Stimulated activated CD4-positive, alpha-beta T cell treated with anti-CD3 and anti-CD28 coated beads, Interleukin-15, amount 100 ng/mL, for 1 hour (primary cell): ENCODE results near the gene OTOGL.

ENCODE experiments used
- DNase-seq, 2 donors: peaks; one replicate each; pipeline ENCODE4 v3.0.0-alpha.2; 2020; ENCODE audit warnings: low read depth in 1 of 2, low spot score in 1 of 2

The OTOGL gene, protein sequence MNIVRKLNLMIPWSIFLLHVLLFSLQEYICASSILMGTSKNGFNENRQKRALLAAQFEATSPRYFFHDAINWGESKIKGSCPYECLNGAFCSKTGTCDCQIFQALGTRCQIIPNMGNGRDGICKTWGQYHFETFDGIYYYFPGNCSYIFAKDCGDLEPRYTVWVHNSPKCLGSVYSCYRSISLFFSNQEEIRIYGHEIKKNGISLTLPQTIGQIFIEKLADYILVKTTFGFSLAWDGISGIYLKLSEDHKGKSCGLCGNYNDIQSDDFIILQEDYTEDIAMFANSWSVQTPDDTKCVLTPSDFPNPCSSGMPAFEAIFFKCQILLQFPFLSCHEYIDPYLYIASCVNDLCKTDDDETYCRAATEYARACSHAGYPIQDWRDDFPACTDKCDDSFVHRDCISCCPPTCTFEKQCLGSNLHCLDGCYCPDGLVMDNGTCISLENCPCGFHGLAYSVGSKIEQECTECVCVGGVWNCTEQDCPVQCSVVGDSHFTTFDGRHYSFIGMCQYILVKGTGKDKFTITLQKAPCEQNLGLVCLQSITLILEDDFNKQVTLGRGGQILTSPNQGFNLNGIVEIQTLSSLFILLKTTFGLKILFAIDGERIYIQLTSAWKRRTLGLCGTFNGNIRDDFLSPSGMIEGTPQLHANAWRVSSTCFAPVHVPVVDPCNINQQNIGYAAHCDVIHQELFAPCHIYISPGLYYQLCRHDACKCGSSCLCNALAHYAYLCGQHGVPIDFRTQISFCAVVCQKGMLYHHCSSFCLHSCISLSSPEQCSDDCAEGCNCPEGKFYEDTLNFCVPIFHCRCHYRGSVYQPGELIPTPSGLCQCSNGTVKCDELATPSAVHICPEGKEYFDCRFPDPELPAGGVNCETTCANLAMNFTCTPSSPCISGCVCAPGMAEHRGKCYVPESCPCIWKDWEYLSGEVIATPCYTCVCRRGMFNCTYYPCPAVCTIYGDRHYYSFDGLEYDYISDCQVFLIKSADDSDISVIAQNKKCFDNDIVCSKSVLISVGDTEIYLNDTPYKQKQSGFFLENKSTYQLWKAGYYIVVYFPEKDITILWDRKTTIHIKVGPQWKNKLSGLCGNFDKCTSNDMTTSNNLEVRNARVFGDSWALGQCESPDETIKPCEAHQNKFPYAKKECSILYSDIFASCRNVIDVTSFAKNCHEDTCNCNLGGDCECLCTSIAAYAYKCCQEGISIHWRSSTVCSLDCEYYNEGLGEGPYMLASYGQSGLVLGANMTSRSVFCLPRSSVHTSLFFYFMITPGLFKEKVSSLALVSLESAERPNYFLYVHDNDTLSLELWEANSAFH (N-terminal part only)

DNA sequence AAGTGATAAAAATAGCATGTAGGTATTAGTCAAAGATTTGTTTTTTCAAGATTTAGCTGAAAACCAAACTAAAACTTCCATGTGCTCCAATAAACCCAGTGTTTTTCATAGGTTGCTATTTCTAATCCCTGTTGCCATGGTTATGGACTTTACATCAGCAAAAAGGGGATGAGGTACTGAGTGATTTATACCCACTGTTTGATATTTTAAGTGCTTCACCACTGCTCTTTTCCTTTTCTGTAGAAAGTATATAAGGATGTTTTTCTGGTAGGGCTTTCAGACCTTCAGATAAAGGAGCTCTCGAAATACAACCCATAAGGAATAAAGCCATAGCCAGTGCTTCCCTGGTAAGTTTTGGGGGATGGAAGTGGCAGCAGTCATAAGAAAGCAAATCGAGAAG is at the start of gene OTOGL:
Gene OTOGL (plus strand): TSS at position 279 of the 400 bp plus-strand sequence. CDS start 109,895 bp downstream, outside the sequence.
- DNase-seq, result no peak

DNA sequence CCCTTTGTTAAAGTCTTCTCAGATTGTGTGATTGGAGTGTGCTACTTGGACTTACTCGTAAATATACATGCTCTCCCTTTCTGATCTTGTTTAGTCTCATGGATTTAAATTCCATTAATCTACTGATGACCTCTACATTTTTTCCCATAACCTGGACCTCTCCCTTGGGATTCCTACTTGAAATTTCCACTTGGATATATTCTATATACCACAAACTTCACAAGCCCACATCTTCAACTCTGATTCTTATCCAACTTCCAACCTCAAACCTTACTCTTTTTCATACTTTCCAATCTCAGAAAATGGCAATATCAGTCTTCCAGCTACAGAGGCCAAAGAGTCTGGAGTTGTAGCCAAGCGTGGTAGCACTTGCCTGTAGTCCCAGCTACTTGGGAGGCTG is 49.1 kb upstream of the OTOGL start:
- DNase-seq, result no peak

DNA sequence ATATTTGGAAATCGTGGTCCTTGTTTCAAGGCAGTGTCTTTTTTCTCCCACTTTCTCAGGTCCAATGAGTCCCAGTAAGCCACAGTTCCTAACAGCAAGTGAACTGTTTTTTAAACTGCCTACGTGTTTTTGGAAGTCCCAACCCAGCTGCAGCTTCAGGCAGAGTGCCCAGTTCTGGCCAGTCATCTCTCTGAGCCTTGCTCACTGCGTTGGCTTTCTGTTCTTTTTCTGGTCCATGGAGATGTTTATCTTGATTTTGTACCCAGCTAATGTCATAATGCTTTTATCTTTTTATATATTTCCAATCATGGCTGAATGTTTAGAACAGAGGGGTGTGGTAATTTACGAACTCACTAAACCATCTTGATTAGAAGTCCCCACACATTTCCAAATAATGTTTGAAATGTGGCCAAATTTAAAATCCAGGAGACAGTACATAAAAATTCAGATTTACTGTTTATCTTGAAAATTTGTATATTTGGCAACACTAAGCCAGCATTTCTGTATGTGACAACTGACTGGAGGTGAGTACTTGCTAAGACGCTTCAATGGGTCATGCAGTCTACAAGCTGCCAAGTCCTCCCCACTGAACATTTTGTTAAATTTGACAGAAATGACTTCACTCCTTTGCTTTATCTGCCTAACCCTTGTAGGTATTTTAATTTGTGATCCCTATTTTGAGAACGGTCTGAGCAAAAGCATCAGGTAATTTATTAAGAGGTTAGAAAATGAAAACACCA is 46.1 kb upstream of the OTOGL start:
- no peak for DNase-seq

DNA sequence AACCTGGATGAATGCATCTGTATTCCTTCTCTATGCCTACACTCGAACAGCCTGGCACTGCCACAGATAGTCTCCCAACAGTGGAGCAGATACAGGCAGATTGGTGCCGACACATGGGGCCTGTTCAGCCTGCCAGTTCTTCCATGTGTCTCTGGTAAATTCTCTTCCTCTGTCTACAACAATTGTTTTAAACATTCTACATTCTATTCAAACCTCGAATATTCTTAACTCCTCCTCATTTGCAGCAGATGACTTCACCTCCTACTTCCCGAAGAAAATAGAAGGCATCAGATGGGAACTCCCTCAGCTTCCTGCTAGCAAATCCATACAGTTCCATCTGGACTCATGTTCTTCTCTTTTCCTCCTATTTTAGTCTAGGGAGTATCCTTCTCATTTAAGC is 43.1 kb upstream of the OTOGL start:
- DNase-seq, result no peak

DNA sequence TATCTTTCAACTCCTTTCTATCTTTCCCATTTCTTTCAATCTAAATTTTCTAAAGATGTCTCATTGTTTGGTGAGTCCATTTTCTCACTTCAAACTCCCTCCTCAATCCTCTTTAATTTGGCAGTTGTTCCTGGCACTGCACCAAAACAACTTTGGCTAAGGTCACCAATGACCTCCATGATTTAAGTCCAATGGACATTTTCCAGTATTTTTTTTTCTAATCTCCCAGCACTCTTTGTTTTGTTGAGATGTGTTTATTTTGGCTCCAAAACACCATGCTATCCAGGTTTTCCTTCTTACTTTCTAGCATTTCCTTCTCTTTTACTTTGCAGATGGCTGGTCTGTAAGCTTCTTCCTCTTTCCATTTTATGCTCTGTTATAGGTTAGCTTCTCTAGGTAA is 42.5 kb upstream of the OTOGL start:
- no peak for DNase-seq

DNA sequence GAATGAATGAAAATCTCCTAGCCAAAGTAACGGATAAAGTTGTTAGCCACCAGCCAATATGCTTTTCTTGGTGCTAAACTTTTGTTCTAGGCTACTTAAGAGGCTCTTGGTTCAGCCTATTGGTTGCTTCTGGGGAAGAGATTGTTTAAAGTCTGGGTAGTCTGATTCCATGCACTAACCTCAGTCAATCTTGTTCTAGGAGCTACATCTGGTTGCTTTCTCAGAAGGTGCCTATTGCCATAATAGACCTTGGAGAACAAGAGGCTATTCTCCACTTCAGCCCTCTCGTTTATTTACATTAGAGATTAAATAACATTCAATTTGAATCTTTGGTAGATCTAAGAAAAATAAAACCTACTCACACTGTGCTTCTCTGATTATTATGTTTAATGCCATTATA is 40.8 kb upstream of the OTOGL start:
- no peak for DNase-seq

DNA sequence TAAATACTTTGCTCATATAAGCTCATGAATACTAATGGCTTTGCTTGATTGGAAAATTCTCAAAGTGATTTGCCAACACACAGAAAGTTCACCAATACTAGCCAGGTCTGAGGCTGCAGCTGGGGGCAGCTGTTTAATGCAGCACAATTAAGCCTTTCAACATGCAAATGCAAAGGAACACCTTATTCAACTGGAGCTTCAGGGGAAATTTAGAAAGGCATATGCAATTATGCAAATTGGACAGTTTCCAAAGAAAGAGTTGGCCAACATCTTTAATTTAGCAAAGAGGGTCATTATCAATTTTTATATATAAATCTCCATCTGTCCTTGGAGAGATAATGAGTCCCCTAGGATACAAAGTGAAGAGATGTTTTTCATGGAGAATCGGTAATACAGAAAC is 40.2 kb upstream of the OTOGL start:
- DNase-seq, result no peak

DNA sequence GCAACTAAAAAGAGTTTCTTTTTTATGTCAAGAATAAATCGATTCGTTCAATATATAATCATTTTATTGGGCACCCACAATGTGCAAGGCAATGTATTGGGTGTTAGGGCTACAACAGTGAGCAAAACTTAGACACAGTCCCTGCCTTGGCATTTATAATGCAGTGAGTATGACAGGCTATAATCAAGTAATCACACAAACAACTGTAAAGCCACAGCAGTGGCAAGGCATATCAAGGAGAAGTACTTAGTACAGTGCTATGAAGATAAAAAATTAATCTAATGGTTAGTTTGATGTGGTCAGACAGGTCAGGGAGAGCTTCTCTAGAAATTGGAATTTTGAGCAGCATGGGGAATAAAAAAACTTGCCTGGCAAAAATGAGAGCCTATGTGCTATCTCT is 39.5 kb upstream of the OTOGL start:
- no peak for DNase-seq

DNA sequence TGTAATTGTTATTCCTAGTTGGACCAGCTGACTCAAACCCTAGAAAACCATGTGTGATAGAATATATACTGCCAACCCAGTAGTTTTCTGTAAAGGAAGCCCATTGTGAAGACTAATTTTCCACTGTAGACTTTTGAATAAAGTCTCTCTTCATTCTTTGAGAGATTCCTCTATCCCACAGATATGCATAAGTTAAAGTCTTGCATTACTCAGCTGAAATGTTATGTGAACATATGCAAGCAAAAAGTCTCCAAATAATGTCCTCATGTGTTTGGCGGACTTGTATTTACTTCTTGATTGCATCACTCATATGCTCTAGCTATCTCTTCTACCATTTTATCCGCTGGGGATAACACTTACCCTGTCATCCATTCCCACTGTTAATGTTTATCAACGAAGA is 35.1 kb upstream of the OTOGL start:
- DNase-seq, result no peak

DNA sequence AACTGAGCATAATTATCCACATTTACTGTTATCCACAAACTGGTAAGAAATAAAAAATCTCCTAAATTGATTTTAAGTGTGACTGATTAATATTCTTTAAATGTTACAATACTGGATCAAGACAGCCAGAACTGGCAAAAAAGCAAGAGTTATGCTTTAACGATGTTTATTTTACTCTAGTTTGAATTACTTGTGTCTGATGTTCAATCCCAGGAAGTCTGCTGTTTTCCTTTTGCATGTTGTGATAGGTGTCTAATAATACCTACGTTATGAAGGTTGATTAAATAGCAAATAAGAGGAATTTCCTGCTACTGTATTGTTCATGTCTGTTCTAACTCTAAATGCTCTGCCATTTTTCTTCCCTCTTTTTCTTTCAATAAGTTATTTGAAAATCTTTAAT is 34.4 kb upstream of the OTOGL start:
- DNase-seq, result no peak

DNA sequence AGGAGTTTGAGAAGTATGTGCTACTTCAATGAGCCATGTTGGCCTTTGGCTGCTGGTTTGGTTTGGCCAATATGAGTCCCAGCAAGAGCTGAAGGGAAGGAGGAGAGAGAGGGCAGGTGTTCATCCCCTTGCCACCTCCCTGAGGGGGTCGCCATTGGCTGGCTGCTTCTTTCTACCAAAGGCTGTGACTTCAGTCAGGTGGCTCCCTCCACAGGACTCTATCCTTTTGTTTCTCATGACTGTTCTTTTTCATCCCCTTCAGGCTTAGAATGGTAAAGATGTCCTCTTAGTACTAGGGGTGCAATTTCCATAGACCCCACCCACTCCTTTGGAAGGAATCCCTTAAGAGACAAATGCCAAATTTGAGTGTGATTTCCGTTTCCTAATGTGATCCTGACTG is 31.2 kb upstream of the OTOGL start:
- DNase-seq, result no peak

DNA sequence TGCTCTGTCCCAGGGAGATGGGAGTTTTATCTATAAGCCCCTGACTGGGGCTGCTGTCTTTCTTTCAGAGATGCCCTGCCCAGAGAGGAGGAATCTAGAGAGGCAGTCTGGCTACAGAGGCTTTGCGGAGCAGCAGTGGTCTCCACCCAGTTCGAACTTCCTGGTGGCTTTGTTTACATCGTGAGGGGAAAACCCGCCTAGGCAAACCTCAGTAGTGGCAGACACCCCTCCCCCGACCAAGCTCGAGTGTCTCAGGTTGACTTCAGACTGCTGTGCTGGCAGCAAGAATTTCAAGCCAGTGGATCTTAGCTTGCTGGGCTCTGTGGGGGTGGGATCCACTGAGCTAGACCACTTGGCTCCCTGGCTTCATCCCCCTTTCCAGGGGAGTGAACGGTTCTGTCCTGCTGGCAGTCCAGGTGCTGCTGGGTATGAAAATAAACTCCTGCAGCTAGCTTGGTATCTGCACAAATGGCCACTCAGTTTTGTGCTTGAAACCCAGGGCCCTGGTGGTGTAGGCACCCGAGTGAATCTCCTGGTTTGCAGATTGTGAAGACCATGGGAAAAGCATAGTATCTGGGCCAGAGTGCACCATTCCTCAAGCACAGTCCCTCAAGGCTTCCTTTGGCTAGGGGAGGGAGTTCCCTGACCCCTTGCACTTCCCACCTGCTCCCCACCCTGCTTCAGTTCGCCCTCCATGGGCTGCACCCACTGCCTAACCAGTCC is 15.3 kb upstream of the OTOGL start:
- DNase-seq, result peak; percentile 3 to 11

DNA sequence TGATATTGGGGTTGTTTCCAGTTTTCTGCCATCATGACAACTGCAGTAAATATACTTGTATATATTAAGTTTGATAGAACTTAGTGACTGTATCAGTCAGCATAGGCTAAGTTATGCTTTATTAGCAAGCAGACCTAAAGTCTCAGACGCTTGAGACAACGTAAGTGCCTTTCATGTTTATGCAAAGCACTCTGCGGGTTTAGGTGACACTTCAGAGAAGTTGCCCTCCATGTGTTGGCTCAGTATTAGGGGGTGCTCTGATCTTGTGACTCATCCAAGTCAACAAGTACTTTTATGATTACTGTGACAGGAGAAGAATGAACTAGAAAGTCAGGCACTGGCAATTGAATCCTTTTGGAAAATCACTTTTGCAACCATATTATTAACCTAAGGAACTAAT is 13.3 kb upstream of the OTOGL start:
- DNase-seq, result no peak

DNA sequence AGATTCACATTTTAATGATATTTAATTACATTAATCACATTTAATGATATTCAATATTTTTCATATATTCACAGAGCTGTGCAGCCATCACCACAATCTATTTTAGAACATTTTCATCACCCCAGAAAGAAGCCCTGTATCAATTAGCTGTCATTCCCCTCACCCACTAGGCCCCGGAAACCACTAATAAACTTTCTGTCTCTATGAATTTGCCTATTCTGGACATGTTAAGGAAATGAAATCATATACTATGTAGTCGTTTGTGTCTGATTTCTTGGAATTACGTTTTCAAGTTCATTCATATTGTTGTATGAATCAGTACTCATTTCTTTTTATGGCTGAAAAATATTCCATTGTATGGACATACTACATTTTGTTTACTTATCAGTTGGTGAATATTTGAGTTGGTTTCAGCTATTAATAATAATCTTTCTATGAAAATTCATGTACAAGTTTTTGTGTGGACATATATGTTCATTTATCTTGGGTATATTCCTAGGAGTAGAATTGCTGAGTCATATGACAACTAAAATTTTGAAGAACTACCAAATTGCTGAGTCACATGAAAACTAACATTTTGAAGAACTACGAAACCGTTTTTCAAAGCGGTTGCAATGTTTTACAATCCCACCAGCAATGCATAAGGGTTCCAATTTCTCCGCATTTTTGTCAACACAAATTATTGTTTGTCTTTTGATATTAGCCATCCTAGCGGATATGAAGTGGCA is 11.7 kb upstream of the OTOGL start:
- no peak for DNase-seq

DNA sequence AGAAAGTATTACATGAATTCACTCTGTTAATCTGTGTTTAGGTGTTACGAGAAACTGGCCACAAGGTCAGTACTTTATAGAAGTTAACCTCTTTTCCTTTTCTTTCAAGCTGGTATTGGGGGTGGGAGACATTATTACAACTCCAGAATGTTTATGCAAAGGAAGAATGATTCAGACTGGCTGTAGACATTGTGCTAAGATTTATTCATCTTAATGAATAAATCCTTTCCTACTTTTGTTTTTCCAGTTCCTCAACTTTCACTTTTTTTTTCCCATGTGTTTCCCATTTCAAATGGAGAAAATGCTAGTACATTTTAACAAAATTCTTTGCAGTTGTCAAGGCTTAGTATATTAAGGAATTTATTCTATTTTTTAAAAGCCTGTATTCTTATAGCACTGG is 1.3 kb downstream of the OTOGL start:
- DNase-seq, result no peak

DNA sequence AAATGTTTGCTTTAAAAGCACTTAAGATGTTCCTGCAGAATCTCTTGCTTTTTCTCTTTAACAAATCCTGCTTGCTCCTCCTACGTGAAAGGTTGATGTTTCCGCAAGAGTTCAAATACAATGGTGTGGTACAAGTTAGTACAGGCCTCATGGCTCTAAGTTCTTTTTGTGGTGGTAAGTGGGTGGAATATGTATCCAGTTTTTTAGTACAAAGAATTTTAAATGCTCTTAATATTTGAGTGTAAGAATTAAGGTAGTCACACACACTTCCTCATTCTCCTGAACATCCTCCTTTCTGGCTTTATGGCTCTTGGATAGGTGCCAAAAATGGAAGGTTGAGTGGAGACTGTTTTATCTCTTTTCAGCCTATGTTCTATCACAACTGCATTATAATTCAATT is 1.8 kb downstream of the OTOGL start:
- DNase-seq, result no peak

DNA sequence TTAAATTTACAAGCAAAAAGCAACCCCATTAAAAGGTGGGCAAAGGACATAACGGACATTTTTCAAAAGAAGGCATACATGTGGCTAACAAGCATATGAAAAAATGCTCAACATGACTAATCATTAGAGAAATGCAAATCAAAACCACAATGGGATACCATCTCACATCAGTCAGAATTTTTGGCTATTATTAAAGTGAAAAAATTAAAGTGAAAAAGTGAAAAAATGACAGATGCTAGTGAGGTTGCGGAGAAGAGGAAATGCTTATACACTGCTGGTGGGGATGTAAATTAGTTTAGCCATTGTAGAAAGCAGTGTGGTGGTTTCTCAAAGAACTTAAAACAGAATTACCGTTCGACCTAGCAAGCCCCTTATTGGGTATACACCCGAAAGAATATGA is 7.9 kb downstream of the OTOGL start:
- DNase-seq, result no peak

DNA sequence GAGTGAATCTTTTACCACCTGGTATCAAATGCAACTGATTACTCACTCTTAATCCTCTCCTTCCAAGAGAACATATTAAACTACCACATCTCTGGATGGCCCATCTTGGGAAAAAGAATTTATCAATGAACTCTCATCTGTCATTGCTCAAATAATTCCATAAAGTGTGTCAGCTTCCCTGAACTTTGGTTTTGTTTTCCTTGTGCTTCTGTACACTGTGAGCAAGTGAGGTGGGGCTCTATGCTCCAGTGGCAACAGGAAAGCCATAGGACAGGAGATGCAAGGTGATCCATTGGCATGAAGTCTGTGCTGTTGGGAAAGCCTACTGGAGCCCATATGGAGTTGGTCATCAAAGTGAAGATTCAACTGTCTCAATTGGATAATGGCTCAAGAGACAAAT is 17.4 kb downstream of the OTOGL start:
- no peak for DNase-seq

DNA sequence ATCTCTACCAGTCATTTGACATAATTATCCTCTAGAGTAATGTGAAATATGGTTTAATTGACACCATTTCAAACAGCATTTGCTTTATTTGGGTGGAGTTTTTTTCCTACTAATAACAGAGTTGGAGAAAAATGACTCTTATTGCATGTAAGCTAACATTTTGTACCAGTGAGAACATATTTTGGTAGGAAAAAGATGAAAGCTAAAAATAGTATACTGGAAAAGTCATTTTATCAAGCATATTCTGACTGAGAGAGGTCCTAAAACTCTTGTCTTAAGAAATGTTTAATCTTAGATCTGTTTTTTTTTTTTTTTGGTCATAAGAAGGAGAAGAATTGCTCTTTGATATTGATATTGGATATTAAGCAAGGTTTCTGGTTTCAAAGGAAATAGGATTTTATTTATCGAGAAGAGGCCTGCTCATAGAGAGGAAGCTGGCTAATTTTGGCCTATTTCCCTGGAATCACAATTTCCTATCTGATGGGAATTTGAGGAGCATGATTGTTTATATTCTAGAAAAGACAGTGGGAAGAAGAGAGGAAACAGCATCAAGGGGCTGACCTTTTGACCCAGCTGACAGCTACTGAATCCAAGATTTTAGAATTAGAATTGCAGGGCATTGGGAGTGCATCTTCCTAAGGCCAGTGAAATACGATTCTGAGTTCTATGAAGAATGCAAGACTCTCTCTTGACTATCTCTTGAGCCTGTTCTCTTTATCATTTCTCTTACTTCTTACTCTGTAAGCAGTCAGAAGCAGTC is 19.4 kb downstream of the OTOGL start:
- DNase-seq, result no peak
